Heart left ventricle (tissue), 16 donors: ENCODE data around the gene SLC7A6OS. TPM values are rescaled to one million over a fixed set of nuclear protein-coding genes. Genes with fewer than 3 reads are reported as not detected.

ENCODE experiments used
- ATAC-seq, 4 donors: fragments of 200-7000 bp; cut with Tn5 transposase; one replicate each; pipeline ENCODE4 v1.9.1; 2020 to 2022; ENCODE audit warnings: moderate library complexity in 4 of 4, mild to moderate bottlenecking in 3 of 4, moderate number of reproducible peaks in 1 of 4
- DNase-seq, 5 donors: peaks; one replicate each; pipeline ENCODE4 v3.0.0-alpha.2; 2020
- H3K27ac ChIP-seq, 12 donors: fragments of 200-600 bp; sonication (generic) in 4 of 12; one replicate each; pipeline versions ENCODE4 v1.5.0 to v1.8.0; 2016 to 2022; ENCODE audit warnings: mild to moderate bottlenecking in 2 of 12
- H3K27me3 ChIP-seq, 9 donors: fragments of 200-600 bp; sonication (generic) in 2 of 9; one replicate each; pipeline versions ENCODE4 v1.5.1 to v1.8.0; 2016 to 2022; ENCODE audit warnings: mild to moderate bottlenecking in 3 of 9
- H3K36me3 ChIP-seq, 9 donors: fragments of 200-600 bp; sonication (generic) in 2 of 9; one replicate each; pipeline versions ENCODE4 v1.5.0 to v1.8.0; 2018 to 2022; ENCODE audit warnings: mild to moderate bottlenecking in 2 of 9
- H3K4me1 ChIP-seq, 12 donors: fragments of 200-600 bp; sonication (generic) in 4 of 12; one replicate each; pipeline versions ENCODE4 v1.5.0 to v1.8.0; 2016 to 2022; ENCODE audit warnings: mild to moderate bottlenecking in 3 of 12
- H3K4me3 ChIP-seq, 12 donors: fragments of 200-600 bp; sonication (generic) in 4 of 12; one replicate each; pipeline versions ENCODE4 v1.5.0 to v1.8.0; 2017 to 2022; ENCODE audit warnings: mild to moderate bottlenecking in 9 of 12, moderate library complexity in 4 of 12
- H3K9me3 ChIP-seq, 12 donors: fragments of 200-600 bp; sonication (generic) in 4 of 12; one replicate each; pipeline versions ENCODE4 v1.5.0 to v1.8.0; 2016 to 2022; ENCODE audit warnings: mild to moderate bottlenecking in 1 of 12
- POLR2A ChIP-seq, 2 donors: fragments of 450-650 bp; IDR thresholded peaks; one replicate each; pipeline ENCODE4 v1.6.1; 2017; ENCODE audit warnings: antibody characterized with exemption in 2 of 2, mild to moderate bottlenecking in 2 of 2, moderate library complexity in 2 of 2
- WGBS, 4 donors: extraction: QIAGEN DNeasy Blood & Tissue Kit in 2 of 4; methylation state at CpG; one replicate each; pipeline versions ENCODE4 v1.1.5 to v1.1.7; 2013 to 2018; 5-methylcytosine and 5-hydroxymethylcytosine counted together
- intact Hi-C, 10 donors: fragments of 100-400 bp; cut with DNase I; formaldehyde crosslinking; loops; one replicate each; pipeline versions ENCODE4 v1.11.1 to v1.14.2; 2022
- polyA plus RNA-seq, 2 donors: library from polyadenylated mRNA; stranded (reverse); fragments of 200-250 nt; gene quantifications; one replicate each; pipeline ENCODE4 v1.2.3, GENCODE V29; 2013
- total RNA-seq, 9 donors: library from RNA; depleted of rRNA in 2 of 9; stranded (reverse); fragments of >200 nt in 2 of 9; fragmentation: NEBNext Ultra II Directional in 3 of 9; extraction: Animal tissue kit (Norgen Biotek cat#: 25700) in 3 of 9; gene quantifications; one replicate each; pipeline versions ENCODE4 v1.1.0 to v1.2.4, GENCODE V29; 2016 to 2023
- TF ChIP-seq, protein P1 (sequence below), 12 donors: fragments of 200-600 bp; sonication (generic) in 4 of 12; IDR thresholded peaks; one replicate each; pipeline versions ENCODE4 v1.5.0 to v1.8.0; 2018 to 2022; ENCODE audit warnings: antibody characterized with exemption in 12 of 12, mild to moderate bottlenecking in 5 of 12
- donor health status: ischemic (EF 13 %, LVEDD 7.1; RV severe dilation, severe dysfunction).
- donor health status: healthy with polysubstance abuse.
- donor health status: DM: no; HTN: yes; CAD: no.
- donor health status: DM: no; HTN: no; CAD: no.
- donor health status: ischemic (EF 25% LVEDD 6.9; RV normal size, moderate dysfunction).
- donor health status: ischemic (EF 25% LVEDD 5.7; RV mildly dilated, moderate dysfunction).
- donor health status: healthy.
- donor health status: DM: yes; HTN: yes; CAD: no.
- donor health status: ischemic (EF 35%, LVEDD 5.7; RV mildly dilated, moderate dysfunction).
- donor health status: nonischemic (EF 11% LVEDD 7.7; RV severe dilation, severe dysfunction).
- donor health status: DM: yes; HTN: yes; CAD: no.
- donor health status: PGD.
- donor health status: ischemic (EF 29% LVEDD 5.4; RV normal size, mild dysfunction).
- donor health status: nonischemic (EF 23%, LVEDD 6.1; RV moderate dilation, normal function).

The SLC7A6OS gene
- total and polyA plus RNA-seq, 11 donors = 8.1 to 16.2 (median 10.0) TPM

DNA sequence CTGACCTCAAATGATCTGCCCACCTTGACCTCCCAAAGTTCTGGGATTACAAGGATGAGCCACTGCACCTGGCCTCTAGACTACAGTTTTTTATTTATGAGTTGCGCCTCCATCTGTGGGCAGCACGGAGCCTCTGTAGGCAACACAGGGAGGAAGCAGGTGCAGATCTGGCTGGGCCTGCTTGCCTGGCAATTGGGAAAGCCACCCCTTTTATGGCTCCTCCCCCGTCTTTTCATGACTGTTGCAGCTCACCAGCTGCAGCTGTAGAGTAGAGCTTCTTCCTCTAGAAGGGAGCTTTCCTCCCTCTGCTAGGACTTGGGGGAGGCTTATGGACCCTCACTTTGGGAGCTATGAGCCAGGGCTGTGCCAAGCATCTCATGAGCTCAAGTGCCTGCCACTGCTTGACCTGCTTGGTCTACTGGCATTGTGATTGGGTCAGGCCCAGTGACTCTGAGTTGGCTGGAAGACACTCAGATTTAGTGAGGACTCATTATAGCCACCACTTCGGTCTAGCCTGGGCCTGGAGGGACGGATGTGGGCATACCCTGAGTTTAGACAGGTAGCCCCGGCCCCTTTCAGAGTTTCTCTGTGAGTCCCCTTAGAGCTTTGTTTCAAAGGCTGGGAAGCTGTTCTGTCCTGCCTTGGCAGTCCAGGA, 53.4 kb downstream of the SLC7A6OS start:
- ATAC-seq = peak in 1 of 4 donors; percentile 3
- 65 to 84% (median 78%) methylated on average over 5 to 6 of the region's 6 CpGs for WGBS, 4 donors
- H3K36me3 ChIP-seq = peaks cover 0 to 89% (median 77%) of the 10 kb centered on the region in 9 donors
- no peak for DNase-seq
- peaks cover 4 to 83% (median 34%) of the 10 kb centered on the region in 12 donors for H3K4me1 ChIP-seq
- TF ChIP-seq POLR2A (IDR thresholded peaks at IDR 0.05) = no peak
- TF ChIP-seq, protein P1, sequence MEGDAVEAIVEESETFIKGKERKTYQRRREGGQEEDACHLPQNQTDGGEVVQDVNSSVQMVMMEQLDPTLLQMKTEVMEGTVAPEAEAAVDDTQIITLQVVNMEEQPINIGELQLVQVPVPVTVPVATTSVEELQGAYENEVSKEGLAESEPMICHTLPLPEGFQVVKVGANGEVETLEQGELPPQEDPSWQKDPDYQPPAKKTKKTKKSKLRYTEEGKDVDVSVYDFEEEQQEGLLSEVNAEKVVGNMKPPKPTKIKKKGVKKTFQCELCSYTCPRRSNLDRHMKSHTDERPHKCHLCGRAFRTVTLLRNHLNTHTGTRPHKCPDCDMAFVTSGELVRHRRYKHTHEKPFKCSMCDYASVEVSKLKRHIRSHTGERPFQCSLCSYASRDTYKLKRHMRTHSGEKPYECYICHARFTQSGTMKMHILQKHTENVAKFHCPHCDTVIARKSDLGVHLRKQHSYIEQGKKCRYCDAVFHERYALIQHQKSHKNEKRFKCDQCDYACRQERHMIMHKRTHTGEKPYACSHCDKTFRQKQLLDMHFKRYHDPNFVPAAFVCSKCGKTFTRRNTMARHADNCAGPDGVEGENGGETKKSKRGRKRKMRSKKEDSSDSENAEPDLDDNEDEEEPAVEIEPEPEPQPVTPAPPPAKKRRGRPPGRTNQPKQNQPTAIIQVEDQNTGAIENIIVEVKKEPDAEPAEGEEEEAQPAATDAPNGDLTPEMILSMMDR (IDR thresholded peaks at IDR 0.05) = no peak
- H3K4me3 ChIP-seq = no peak overlapping the region
- H3K9me3 ChIP-seq = no peaks in the 10 kb centered on the region
- intact Hi-C loops = no loop called here
- no peaks in the 10 kb centered on the region for H3K27me3 ChIP-seq
- H3K27ac ChIP-seq = peak overlapping the region in 11 of 12 donors; percentile 63 to 90 (median 70)

DNA sequence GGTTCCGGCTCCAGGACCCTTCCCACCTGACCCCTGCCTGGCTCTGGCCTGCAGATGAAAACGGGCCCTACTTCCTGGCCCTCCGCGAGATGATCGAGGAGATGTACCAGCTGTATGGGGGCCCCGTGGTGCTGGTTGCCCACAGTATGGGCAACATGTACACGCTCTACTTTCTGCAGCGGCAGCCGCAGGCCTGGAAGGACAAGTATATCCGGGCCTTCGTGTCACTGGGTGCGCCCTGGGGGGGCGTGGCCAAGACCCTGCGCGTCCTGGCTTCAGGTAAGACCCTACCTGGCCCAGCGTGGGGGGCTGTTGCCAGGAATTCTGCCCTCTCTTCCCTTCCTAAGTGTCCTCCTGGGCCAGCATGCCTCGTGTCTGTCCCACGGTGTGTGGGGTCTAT, 55.0 kb downstream of the SLC7A6OS start:
- ATAC-seq (no peak), DNase-seq (no peak)
- TF ChIP-seq, protein P1 (IDR thresholded peaks at IDR 0.05) = no peak
- no peak for TF ChIP-seq POLR2A (IDR thresholded peaks at IDR 0.05)
- Histone ChIP-seq H3K4me1 (peaks cover 4 to 82% (median 36%) of the 10 kb centered on the region in 12 donors), H3K27me3 (no peaks in the 10 kb centered on the region), H3K4me3 (no peak overlapping the region), H3K9me3 (no peaks in the 10 kb centered on the region), H3K36me3 (peaks cover 0 to 99% (median 80%) of the 10 kb centered on the region in 9 donors), H3K27ac (peak overlapping the region in 10 of 12 donors; percentile 0 to 97 (median 79))
- intact Hi-C loops = no loop called here
- WGBS, 4 donors = 88 to 92% (median 91%) methylated on average over 14 to 18 of the region's 18 CpGs

DNA sequence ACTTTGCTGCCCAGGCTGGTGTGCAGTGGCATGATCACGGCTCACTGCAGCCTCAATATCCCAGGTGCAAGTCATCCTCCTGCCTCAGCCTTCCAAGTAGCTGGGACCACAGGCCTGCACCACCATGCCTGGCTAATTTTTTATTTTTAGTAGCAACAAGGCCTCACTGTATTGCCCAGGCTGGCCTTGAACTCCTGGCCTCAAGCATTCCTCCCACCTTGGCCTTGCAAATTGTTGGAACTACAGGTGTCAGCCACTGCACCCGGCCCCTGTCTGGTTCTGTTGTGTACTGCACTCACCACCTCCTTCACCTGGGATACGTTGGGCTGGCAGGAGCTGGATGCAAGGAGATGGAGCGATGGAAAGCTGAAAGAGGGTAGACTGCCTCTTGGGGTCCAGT, 57.0 kb downstream of the SLC7A6OS start:
- Histone ChIP-seq H3K4me1 (peaks cover 4 to 81% (median 39%) of the 10 kb centered on the region in 12 donors), H3K27me3 (no peaks in the 10 kb centered on the region), H3K27ac (peak overlapping the region in 11 of 12 donors; percentile 79 to 97 (median 89)), H3K4me3 (no peak overlapping the region), H3K9me3 (no peaks in the 10 kb centered on the region), H3K36me3 (peaks cover 0 to 98% (median 77%) of the 10 kb centered on the region in 9 donors)
- TF ChIP-seq POLR2A (IDR thresholded peaks at IDR 0.05) = no peak
- TF ChIP-seq, protein P1 (IDR thresholded peaks at IDR 0.05) = no peak
- no peak for ATAC-seq
- intact Hi-C loops = no loop called here
- no peak for DNase-seq
- WGBS, 4 donors = 80 to 90% (median 82%) methylated on average over 4 of the region's 4 CpGs

DNA sequence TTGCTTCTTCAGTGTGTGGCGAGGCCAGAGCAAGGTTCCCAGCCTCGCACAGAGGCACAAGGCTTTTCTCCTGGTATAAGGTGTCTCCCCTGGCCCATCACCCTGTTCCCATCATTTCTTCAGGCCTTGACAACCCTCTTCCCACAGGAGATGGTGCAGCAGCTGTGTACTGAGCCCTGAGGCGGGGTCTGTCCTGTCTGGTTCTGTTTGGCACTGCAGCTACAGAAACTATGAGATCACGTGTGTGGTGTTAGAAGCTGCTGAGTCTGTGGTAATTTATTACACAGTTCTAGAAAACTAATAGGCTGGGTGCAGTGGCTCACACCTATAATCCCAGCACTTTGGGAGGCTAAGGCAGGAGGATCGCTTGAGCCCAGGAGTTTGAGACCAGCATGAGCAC, 58.4 kb downstream of the SLC7A6OS start:
- DNase-seq (no peak), ATAC-seq (peak in 2 of 4 donors; percentile 30 to 48)
- Histone ChIP-seq H3K9me3 (no peaks in the 10 kb centered on the region), H3K27me3 (no peaks in the 10 kb centered on the region), H3K4me1 (peaks cover 4 to 81% (median 43%) of the 10 kb centered on the region in 12 donors), H3K36me3 (peaks cover 0 to 89% (median 71%) of the 10 kb centered on the region in 9 donors), H3K4me3 (no peak overlapping the region), H3K27ac (peak overlapping the region; percentile 72 to 97 (median 88))
- 56 to 81% (median 66%) methylated on average over 5 of the region's 5 CpGs for WGBS, 4 donors
- TF ChIP-seq, protein P1 (IDR thresholded peaks at IDR 0.05) = no peak
- TF ChIP-seq POLR2A (IDR thresholded peaks at IDR 0.05) = no peak
- intact Hi-C loops = no loop called here
